Mesothelial cell of epicardium (in vitro differentiated cells): ENCODE measurements around the gene UNC79. TPM values are rescaled to one million over a fixed set of nuclear protein-coding genes. Genes with fewer than 3 reads are reported as not detected.
"Not testable (repeated sequence)": the region's sequence is repeated elsewhere in the genome, so short reads cannot be mapped to it uniquely, and the experiment has no call there.

Source experiments
- DNase-seq, 2 experiments: peaks; one replicate each; pipeline ENCODE4 v3.0.0; 2021; ENCODE audit warnings: low spot score in 2 of 2; ENCODE audit not compliant: unreplicated experiment in 2 of 2
- H3K27ac Mint-ChIP-seq: 2 replicates; pipeline ENCODE4 v1.8.0; 2021; ENCODE audit warnings: mixed read lengths
- H3K27me3 Mint-ChIP-seq: 2 replicates; pipeline ENCODE4 v1.8.0; 2021; ENCODE audit warnings: low read depth, mixed read lengths
- H3K36me3 Mint-ChIP-seq: 2 replicates; pipeline ENCODE4 v1.8.0; 2021; ENCODE audit warnings: mixed read lengths
- H3K4me1 Mint-ChIP-seq: 2 replicates; pipeline ENCODE4 v1.8.0; 2021; ENCODE audit warnings: mixed read lengths
- H3K4me3 Mint-ChIP-seq: 2 replicates; pipeline ENCODE4 v1.8.0; 2021; ENCODE audit warnings: mild to moderate bottlenecking, moderate library complexity, mixed read lengths
- H3K9me3 Mint-ChIP-seq: 2 replicates; pipeline ENCODE4 v1.8.0; 2021; ENCODE audit warnings: mixed read lengths
- total RNA-seq: library from RNA; stranded (reverse); gene quantifications from 3 replicates; pipeline ENCODE4 v1.2.1, GENCODE V29; 2021
- TF ChIP-seq, protein P1 (sequence below): fragments of 200-600 bp; sonication (generic); IDR thresholded peaks from one replicate; pipeline ENCODE4 v1.5.0; 2021; ENCODE audit warnings: antibody characterized with exemption; ENCODE audit not compliant: unreplicated experiment

The UNC79 gene
- total RNA-seq, 1 donor from 2014 or later = 0.92 TPM

DNA sequence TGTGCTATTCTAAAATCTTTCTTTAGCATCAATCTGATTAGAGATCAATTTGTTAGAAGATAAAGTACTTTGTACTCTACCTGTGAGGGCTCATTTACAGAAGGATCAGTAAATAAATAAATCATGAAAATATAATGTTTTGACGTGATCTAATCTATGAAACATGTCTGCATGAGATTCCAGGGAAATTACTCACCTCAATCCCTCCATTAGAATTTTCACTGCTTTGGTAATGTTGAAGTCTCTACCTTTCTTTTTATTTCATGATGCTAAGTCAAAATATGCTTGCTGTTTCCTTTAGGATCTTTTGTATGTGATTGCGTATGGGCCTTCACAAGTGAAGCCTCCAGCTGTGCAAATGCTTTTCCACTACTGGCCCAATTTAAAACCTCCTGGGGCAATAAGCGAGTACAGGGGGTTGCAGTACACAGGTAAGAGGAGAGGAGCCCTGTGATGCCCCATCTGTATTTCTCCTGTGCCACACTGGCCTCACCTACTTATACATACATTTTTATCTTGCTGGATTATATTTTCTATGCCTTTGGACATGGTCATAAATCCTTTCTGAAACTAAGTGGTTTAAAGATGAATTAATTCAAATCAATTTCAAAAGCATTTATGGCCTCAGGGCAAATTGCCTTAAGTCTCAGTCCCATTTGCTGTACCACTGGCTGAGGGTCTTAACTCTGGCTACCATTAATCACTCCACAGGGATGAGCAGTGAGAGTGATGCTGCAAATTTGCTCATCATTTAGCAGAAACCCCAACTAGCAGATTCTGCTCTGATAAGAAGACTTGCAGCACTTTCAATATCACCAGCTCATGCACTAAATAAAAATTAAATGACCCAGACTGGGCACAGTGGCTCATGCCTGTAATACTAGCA, 66.4 kb downstream of the UNC79 start:
- H3K36me3 Mint-ChIP-seq = no peaks in the 10 kb centered on the region
- TF ChIP-seq, protein P1, sequence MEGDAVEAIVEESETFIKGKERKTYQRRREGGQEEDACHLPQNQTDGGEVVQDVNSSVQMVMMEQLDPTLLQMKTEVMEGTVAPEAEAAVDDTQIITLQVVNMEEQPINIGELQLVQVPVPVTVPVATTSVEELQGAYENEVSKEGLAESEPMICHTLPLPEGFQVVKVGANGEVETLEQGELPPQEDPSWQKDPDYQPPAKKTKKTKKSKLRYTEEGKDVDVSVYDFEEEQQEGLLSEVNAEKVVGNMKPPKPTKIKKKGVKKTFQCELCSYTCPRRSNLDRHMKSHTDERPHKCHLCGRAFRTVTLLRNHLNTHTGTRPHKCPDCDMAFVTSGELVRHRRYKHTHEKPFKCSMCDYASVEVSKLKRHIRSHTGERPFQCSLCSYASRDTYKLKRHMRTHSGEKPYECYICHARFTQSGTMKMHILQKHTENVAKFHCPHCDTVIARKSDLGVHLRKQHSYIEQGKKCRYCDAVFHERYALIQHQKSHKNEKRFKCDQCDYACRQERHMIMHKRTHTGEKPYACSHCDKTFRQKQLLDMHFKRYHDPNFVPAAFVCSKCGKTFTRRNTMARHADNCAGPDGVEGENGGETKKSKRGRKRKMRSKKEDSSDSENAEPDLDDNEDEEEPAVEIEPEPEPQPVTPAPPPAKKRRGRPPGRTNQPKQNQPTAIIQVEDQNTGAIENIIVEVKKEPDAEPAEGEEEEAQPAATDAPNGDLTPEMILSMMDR = no peak
- no peaks in the 10 kb centered on the region for H3K9me3 Mint-ChIP-seq
- H3K4me3 Mint-ChIP-seq = no peak overlapping the region
- H3K4me1 Mint-ChIP-seq = peaks cover 4% of the 10 kb centered on the region
- H3K27ac Mint-ChIP-seq = no peak overlapping the region
- no peak for DNase-seq
- H3K27me3 Mint-ChIP-seq = peaks cover 29% of the 10 kb centered on the region

DNA sequence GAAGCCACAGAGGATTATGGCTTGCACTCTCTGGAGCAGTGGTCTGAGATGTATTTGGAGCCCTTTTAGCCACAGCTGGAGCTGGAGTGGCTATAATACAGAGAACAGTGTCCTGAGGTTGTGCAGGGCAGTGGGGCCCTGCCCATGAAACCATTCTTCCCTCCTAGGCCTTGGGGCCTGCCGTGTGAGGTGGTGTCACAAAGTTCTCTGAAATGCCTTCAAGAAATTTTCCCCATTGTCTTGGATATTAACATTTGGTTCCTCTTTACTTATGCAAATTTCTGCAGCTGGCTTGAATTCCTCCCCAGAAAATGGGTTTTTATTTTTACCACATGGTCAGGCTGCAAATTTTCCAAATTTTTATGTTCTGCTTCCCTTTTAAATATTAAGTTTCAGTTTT, 79.3 kb downstream of the UNC79 start:
- Mint-ChIP-seq H3K4me3 (no peak overlapping the region), H3K27ac (no peak overlapping the region), H3K4me1 (no peaks in the 10 kb centered on the region), H3K27me3 (peaks cover 7% of the 10 kb centered on the region), H3K9me3 (peaks cover 11% of the 10 kb centered on the region), H3K36me3 (no peaks in the 10 kb centered on the region)
- DNase-seq = no peak
- TF ChIP-seq, protein P1 = no peak

DNA sequence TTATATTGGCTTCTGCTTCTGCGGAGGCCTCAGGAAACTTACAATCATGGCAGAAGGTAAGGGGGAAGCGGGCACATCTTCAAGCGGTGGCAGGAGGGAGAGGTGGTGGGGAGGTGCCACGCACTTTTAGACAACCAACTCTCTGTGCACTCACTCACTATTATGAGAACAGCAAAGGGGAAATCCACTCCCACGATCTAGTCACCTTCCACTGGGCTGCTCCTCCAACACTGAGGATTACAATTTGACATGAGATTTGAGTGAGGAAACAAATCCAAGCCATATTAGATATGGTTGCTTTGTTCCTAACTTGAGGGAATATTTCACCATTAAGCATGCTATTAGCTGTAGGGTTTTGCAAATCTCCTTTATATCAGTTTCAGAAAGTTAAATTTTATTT, 80.3 kb downstream of the UNC79 start:
- H3K4me1 Mint-ChIP-seq = no peaks in the 10 kb centered on the region
- peaks cover 4% of the 10 kb centered on the region for H3K9me3 Mint-ChIP-seq
- H3K4me3 Mint-ChIP-seq = no peak overlapping the region
- TF ChIP-seq, protein P1 = no peak
- peaks cover 7% of the 10 kb centered on the region for H3K27me3 Mint-ChIP-seq
- no peak overlapping the region for H3K27ac Mint-ChIP-seq
- no peak for DNase-seq
- H3K36me3 Mint-ChIP-seq = no peaks in the 10 kb centered on the region

DNA sequence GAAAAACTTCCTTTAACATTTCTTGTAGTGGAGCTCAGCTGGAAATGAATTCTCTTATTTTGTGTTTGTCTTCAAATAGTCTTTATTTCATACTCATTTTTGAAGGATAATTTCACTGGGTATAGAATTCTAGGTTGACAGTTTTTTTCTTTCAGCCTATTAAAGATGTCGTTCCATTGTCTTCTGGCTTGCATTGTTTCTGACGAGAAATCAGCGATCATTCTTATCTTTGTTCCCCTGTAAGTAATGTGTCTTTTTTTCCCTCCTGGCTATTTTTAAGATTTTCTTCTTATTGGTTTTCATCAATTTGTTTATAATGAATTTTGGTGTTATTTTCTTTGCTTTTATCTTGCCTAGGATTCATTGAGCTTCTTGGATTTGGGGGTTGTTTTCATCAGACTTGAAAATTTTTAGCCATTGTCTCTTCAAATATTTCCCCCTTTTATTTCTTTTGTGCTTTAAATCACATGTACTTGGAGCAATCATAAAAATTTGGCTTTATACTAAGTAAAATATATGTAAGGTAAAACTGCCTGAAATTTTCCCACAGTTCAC, 89.4 kb downstream of the UNC79 start:
- Mint-ChIP-seq H3K4me3 (no peak overlapping the region), H3K27ac (no peak overlapping the region), H3K4me1 (no peaks in the 10 kb centered on the region), H3K36me3 (peaks cover 13% of the 10 kb centered on the region), H3K9me3 (peaks cover 65% of the 10 kb centered on the region), H3K27me3 (no peaks in the 10 kb centered on the region)
- no peak for DNase-seq
- TF ChIP-seq, protein P1 = no peak

DNA sequence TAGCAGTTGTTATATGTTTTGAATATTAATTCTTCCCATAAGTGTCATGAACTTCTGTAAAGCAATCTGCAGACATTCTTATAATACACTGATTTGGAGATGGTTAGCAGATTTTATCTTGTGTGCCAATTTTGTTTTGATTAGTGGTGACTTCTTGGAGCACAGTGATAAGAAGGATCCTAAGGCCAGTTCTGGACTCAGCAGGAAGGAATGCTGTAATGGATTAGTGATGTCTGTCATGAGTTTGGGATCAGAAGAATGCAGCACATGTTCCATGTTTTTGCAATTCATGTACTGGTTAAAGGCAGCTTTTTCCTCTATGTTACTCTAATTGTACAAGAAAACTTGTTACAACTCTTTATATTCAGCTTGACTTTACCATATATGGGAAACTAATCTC, 91.5 kb downstream of the UNC79 start:
- no peaks in the 10 kb centered on the region for H3K27me3 Mint-ChIP-seq

DNA sequence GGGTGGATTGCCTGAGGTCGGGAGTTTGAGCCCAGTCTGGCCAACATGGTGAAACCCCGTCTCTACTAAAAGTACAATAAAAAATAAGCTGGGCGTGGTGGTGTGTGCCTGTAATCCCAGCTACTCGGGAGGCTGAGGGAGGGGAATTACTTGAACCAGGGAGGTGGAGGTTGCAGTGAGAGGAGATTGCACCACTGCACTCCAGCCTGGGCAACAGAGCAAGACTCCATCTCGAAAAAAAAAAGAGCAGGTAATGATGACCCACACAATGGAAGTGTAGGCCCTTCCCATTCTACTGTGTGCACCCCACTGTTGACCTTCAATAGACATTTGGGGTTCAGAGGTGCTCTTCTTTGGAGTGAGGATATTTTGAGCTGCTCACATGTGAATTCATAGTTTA, 94.5 kb downstream of the UNC79 start:
- Mint-ChIP-seq H3K9me3 (peaks cover 30% of the 10 kb centered on the region), H3K36me3 (peaks cover 11% of the 10 kb centered on the region), H3K4me1 (peaks cover 22% of the 10 kb centered on the region)
- DNase-seq, H3K4me3 Mint-ChIP-seq, H3K27ac Mint-ChIP-seq, H3K27me3 Mint-ChIP-seq: not testable (repeated sequence)

More for the DNA sequence above, 91.5 kb downstream of the UNC79 start:
- DNase-seq = no peak
- peaks cover 13% of the 10 kb centered on the region for H3K36me3 Mint-ChIP-seq
- H3K4me3 Mint-ChIP-seq = no peak overlapping the region
- peaks cover 1% of the 10 kb centered on the region for H3K4me1 Mint-ChIP-seq
- TF ChIP-seq, protein P1 = no peak
- H3K9me3 Mint-ChIP-seq = peaks cover 58% of the 10 kb centered on the region
- no peak overlapping the region for H3K27ac Mint-ChIP-seq
